Lower lobe of right lung (tissue), 2 donors: ENCODE data around the gene XIRP2. TPM values are rescaled to one million over a fixed set of nuclear protein-coding genes. Genes with fewer than 3 reads are reported as not detected.
"Not testable (repeated sequence)": the region's sequence is repeated elsewhere in the genome, so short reads cannot be mapped to it uniquely, and the experiment has no call there.

ENCODE experiments used
- ATAC-seq, 2 donors: fragments of 200-7000 bp; cut with Tn5 transposase; one replicate each; pipeline ENCODE4 v1.9.1; 2020 to 2022; ENCODE audit warnings: mild to moderate bottlenecking in 2 of 2, moderate library complexity in 2 of 2
- DNase-seq: peaks from one replicate; pipeline ENCODE4 v3.0.0-alpha.2; 2020
- H3K27ac ChIP-seq: fragments of 200-600 bp; one replicate; pipeline ENCODE4 v1.8.0; 2022
- H3K27me3 ChIP-seq: fragments of 200-600 bp; one replicate; pipeline ENCODE4 v1.8.0; 2022; ENCODE audit warnings: low read depth
- H3K36me3 ChIP-seq: fragments of 200-600 bp; one replicate; pipeline ENCODE4 v1.8.0; 2022; ENCODE audit warnings: mild to moderate bottlenecking
- H3K4me1 ChIP-seq: fragments of 200-600 bp; one replicate; pipeline ENCODE4 v1.8.0; 2022
- H3K4me3 ChIP-seq: fragments of 200-600 bp; one replicate; pipeline ENCODE4 v1.8.0; 2022; ENCODE audit warnings: mild to moderate bottlenecking
- H3K9me3 ChIP-seq: fragments of 200-600 bp; one replicate; pipeline ENCODE4 v1.8.0; 2022
- CTCF ChIP-seq: fragments of 200-600 bp; IDR thresholded peaks from one replicate; pipeline ENCODE4 v1.8.0; 2022; ENCODE audit warnings: antibody characterized with exemption, mild to moderate bottlenecking
- intact Hi-C: fragments of 100-400 bp; cut with DNase I; formaldehyde crosslinking; loops from one replicate; pipeline ENCODE4 v1.11.0; 2022
- total RNA-seq: library from RNA; stranded (reverse); fragmentation: NEBNext Ultra II Directional; extraction: Animal tissue kit (Norgen Biotek cat#: 25700); gene quantifications from one replicate; pipeline ENCODE4 v1.2.1, GENCODE V29; 2021
- donor health status: DM: no; HTN: yes; CAD: no; lungs with severe emphysema.

Gene XIRP2
- total RNA-seq, 1 donor from 2014 or later = 0.18 TPM

- Histone ChIP-seq H3K9me3 (peaks cover 12% of the 10 kb centered on the region), H3K4me1 (no peaks in the 10 kb centered on the region), H3K4me3 (no peak overlapping the region), H3K27ac (no peak overlapping the region), H3K36me3 (no peaks in the 10 kb centered on the region), H3K27me3 (no peaks in the 10 kb centered on the region)
- TF ChIP-seq CTCF = no peak
- DNase-seq (no peak), ATAC-seq (no peak)
- intact Hi-C loops = no loop called here
These were observed 377.4 kb downstream of the XIRP2 start for GRCh38 chr2:167265722-167266121.

GRCh38 chr2:167268245-167268644, 380.0 kb downstream of the XIRP2 start:
- DNase-seq, intact Hi-C loops, ATAC-seq, H3K27me3 ChIP-seq, H3K27ac ChIP-seq, H3K36me3 ChIP-seq, H3K4me3 ChIP-seq, H3K4me1 ChIP-seq: not testable (repeated sequence)
- H3K9me3 ChIP-seq = peaks cover 12% of the 10 kb centered on the region

GRCh38 chr2:167271932-167272331, 383.7 kb downstream of the XIRP2 start:
- no peaks in the 10 kb centered on the region for H3K27me3 ChIP-seq
- no peak overlapping the region for H3K4me3 ChIP-seq
- peaks cover 12% of the 10 kb centered on the region for H3K9me3 ChIP-seq
- H3K36me3 ChIP-seq = no peaks in the 10 kb centered on the region
- H3K27ac ChIP-seq = no peak overlapping the region
- no peaks in the 10 kb centered on the region for H3K4me1 ChIP-seq
- intact Hi-C loops = no loop called here
- DNase-seq = no peak
- ATAC-seq = no peak
- no peak for TF ChIP-seq CTCF

GRCh38 chr2:167275046-167275445, 386.8 kb downstream of the XIRP2 start:
- intact Hi-C loops = no loop called here
- DNase-seq (no peak), ATAC-seq (no peak)
- Histone ChIP-seq H3K4me3 (no peak overlapping the region), H3K27ac (no peak overlapping the region), H3K9me3 (no peaks in the 10 kb centered on the region), H3K4me1 (no peaks in the 10 kb centered on the region), H3K36me3 (no peaks in the 10 kb centered on the region), H3K27me3 (no peaks in the 10 kb centered on the region)
- TF ChIP-seq CTCF = no peak

- ATAC-seq = no peak
- Histone ChIP-seq H3K27ac (no peak overlapping the region), H3K36me3 (no peaks in the 10 kb centered on the region), H3K27me3 (no peaks in the 10 kb centered on the region), H3K4me3 (no peak overlapping the region), H3K9me3 (no peaks in the 10 kb centered on the region), H3K4me1 (no peaks in the 10 kb centered on the region)
- intact Hi-C loops = no loop called here
- no peak for TF ChIP-seq CTCF
- DNase-seq = no peak
These were observed 391.5 kb downstream of the XIRP2 start for GRCh38 chr2:167279810-167280209.

- Histone ChIP-seq H3K27ac (no peak overlapping the region), H3K4me3 (no peak overlapping the region), H3K4me1 (peaks cover 2% of the 10 kb centered on the region), H3K27me3 (no peaks in the 10 kb centered on the region), H3K36me3 (no peaks in the 10 kb centered on the region), H3K9me3 (no peaks in the 10 kb centered on the region)
- DNase-seq (no peak), ATAC-seq (no peak)
- no peak for TF ChIP-seq CTCF
- intact Hi-C loops = no loop called here
These were observed 398.9 kb downstream of the XIRP2 start for GRCh38 chr2:167287212-167287611.
